Parathyroid adenoma (tissue), 2 donors: ENCODE data around the gene DUSP8.

Experiments used
- H2AFZ ChIP-seq: fragments of 300-600 bp; sonication (generic); one replicate; pipeline ENCODE4 v1.7.0; 2017; ENCODE audit warnings: antibody characterized with exemption, mild to moderate bottlenecking
- H3K27ac ChIP-seq: fragments of 300-600 bp; sonication (generic); one replicate; pipeline ENCODE4 v1.7.0; 2017
- H3K27me3 ChIP-seq: fragments of 300-600 bp; sonication (generic); one replicate; pipeline ENCODE4 v1.7.0; 2017; ENCODE audit warnings: low read length; ENCODE audit not compliant: control insufficient read depth, insufficient read depth
- H3K36me3 ChIP-seq: fragments of 300-600 bp; sonication (generic); one replicate; pipeline ENCODE4 v1.7.0; 2017; ENCODE audit warnings: low read length; ENCODE audit not compliant: control insufficient read depth, insufficient read depth
- H3K4me1 ChIP-seq: fragments of 300-600 bp; sonication (generic); one replicate; pipeline ENCODE4 v1.7.0; 2017; ENCODE audit warnings: control low read depth
- H3K4me2 ChIP-seq: fragments of 300-600 bp; sonication (generic); one replicate; pipeline ENCODE4 v1.7.0; 2017; ENCODE audit warnings: low read length
- H3K4me3 ChIP-seq: fragments of 300-600 bp; sonication (generic); one replicate; pipeline ENCODE4 v1.7.0; 2017; ENCODE audit warnings: low read depth, low read length
- H3K79me2 ChIP-seq: fragments of 300-600 bp; sonication (generic); one replicate; pipeline ENCODE4 v1.7.0; 2017; ENCODE audit warnings: control low read depth
- H3K9ac ChIP-seq: fragments of 300-600 bp; sonication (generic); one replicate; pipeline ENCODE4 v1.7.0; 2017; ENCODE audit warnings: mild to moderate bottlenecking
- H3K9me3 ChIP-seq: fragments of 300-600 bp; sonication (generic); one replicate; pipeline ENCODE4 v1.7.0; 2017; ENCODE audit warnings: low read length; ENCODE audit not compliant: control insufficient read depth
- TF ChIP-seq, protein P1 (sequence below): fragments of 300-600 bp; sonication (generic); IDR thresholded peaks from one replicate; pipeline ENCODE4 v1.7.0; 2017; ENCODE audit warnings: antibody characterized with exemption, mild to moderate bottlenecking
- donor health status: primary hyperparathyroidism.

Gene DUSP8

DNA sequence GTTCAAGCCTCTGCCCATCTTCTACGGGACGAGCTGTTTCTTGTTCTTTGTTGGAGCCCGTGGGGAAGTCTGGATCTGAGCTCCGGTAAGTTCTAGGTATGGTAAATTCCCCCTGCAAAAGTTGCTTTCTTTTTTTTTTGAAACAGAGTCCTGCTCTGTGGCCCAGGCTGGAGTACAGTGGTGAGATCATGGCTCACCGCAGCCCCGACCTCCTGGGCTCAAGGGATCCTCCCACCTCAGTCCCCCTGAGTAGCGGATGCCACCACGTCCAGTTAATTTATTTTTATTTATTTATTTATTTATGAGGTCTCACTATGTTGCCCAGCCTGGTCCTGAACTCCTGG is 50.0 kb downstream of the DUSP8 start:
- no peaks in the 10 kb centered on the region for H3K9me3 ChIP-seq
- H2AFZ ChIP-seq, result no peak overlapping the region
- TF ChIP-seq, protein P1, sequence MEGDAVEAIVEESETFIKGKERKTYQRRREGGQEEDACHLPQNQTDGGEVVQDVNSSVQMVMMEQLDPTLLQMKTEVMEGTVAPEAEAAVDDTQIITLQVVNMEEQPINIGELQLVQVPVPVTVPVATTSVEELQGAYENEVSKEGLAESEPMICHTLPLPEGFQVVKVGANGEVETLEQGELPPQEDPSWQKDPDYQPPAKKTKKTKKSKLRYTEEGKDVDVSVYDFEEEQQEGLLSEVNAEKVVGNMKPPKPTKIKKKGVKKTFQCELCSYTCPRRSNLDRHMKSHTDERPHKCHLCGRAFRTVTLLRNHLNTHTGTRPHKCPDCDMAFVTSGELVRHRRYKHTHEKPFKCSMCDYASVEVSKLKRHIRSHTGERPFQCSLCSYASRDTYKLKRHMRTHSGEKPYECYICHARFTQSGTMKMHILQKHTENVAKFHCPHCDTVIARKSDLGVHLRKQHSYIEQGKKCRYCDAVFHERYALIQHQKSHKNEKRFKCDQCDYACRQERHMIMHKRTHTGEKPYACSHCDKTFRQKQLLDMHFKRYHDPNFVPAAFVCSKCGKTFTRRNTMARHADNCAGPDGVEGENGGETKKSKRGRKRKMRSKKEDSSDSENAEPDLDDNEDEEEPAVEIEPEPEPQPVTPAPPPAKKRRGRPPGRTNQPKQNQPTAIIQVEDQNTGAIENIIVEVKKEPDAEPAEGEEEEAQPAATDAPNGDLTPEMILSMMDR, result no peak
- no peak overlapping the region for H3K4me3 ChIP-seq
- no peaks in the 10 kb centered on the region for H3K36me3 ChIP-seq
- no peak overlapping the region for H3K9ac ChIP-seq
- H3K27ac ChIP-seq, result no peak overlapping the region
- H3K79me2 ChIP-seq, result peaks cover 34% of the 10 kb centered on the region
- H3K27me3 ChIP-seq, result no peaks in the 10 kb centered on the region
- no peak overlapping the region for H3K4me2 ChIP-seq
- H3K4me1 ChIP-seq, result no peaks in the 10 kb centered on the region

DNA sequence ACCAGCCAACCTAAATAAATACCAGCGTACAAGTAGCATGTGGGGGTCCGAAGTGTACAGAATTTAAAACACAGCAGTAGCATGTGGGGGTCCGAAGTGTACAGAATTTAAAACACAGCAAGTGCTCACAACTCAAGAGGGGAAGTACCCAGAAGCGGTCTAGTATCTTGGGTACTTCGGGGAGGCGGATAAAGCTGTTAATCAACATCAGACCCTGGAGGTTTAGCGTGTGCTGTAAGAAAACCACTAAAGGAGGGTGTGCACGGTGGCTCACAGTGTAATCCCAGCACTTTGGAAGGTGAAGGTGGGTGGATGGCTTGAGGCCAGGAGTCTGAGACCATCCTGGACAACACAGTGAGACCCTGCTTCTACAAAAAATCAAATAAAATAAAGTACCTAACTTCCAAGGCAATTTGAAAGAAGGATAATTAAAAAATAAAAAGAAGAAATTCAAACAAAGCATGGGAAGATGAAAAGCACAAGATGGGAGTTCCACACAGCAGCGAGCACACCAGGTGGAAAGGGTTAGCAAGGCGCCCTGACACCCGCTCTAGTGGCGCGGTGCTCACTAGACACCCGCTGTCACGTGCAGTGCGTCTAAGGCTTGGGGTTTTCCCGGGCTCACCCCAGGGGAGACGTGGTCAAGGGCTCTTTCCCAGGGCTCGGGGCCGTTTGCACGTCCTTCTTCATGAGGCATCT is 50.5 kb downstream of the DUSP8 start:
- peaks cover 35% of the 10 kb centered on the region for H3K79me2 ChIP-seq
- no peaks in the 10 kb centered on the region for H3K36me3 ChIP-seq
- H3K4me2 ChIP-seq, result no peak overlapping the region
- H3K4me1 ChIP-seq, result no peaks in the 10 kb centered on the region
- H3K27ac ChIP-seq, result no peak overlapping the region
- TF ChIP-seq, protein P1, result no peak
- H3K9ac ChIP-seq, result no peak overlapping the region
- H3K27me3 ChIP-seq, result no peaks in the 10 kb centered on the region
- no peaks in the 10 kb centered on the region for H3K9me3 ChIP-seq
- no peak overlapping the region for H3K4me3 ChIP-seq
- H2AFZ ChIP-seq, result no peak overlapping the region

- Histone ChIP-seq H3K4me1 (no peaks in the 10 kb centered on the region), H3K9ac (no peak overlapping the region), H3K27ac (no peak overlapping the region), H3K79me2 (peaks cover 39% of the 10 kb centered on the region), H3K4me3 (no peak overlapping the region), H2AFZ (no peak overlapping the region), H3K27me3 (no peaks in the 10 kb centered on the region), H3K9me3 (no peaks in the 10 kb centered on the region), H3K36me3 (no peaks in the 10 kb centered on the region), H3K4me2 (no peak overlapping the region)
- TF ChIP-seq, protein P1, result no peak
Observed at GRCh38 chr11:1520663-1521267, 51.3 kb downstream of the DUSP8 start.

DNA sequence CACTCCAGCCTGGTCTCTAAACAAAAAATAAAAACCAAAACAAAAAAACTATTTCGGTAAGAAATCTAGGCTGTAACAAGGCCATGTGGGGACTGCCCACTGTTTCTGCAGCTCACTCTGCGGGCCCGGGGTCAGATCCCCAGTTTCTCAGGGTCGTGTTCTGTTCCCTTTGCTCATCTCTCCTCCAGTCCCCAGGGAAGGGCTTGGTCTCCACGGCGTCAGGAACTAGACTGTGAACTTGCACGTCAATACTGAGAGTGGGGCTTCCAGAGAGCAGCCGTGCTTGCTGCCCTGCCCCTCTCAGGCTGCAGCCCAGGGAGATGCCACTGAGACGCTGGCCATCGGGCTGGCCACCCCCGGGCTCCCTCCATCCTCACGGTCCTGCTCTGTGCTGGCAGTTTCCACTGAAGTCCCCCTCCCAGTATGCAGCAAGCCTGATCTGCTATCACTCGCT is 51.8 kb downstream of the DUSP8 start:
- no peak overlapping the region for H3K9ac ChIP-seq
- H3K36me3 ChIP-seq, result no peaks in the 10 kb centered on the region

More for the DNA sequence above, 51.8 kb downstream of the DUSP8 start:
- Histone ChIP-seq H3K4me3 (no peak overlapping the region), H3K27ac (no peak overlapping the region), H3K4me1 (no peaks in the 10 kb centered on the region), H3K4me2 (no peak overlapping the region), H3K27me3 (no peaks in the 10 kb centered on the region), H3K79me2 (peaks cover 44% of the 10 kb centered on the region), H2AFZ (no peak overlapping the region), H3K9me3 (no peaks in the 10 kb centered on the region)
- TF ChIP-seq, protein P1, result no peak
